Mesenchymal stem cell (in vitro differentiated cells and primary cell): Measurements from ENCODE around the gene SLCO2B1.
A peak's percentile ranks its signal among the peaks of the same experiment; 100 is the strongest.

Experiments used
- DNase-seq: peaks from one replicate; pipeline ENCODE4 v3.0.0-alpha.2; 2013
- H2AFZ ChIP-seq: one replicate; pipeline ENCODE4 v1.6.1; 2013; ENCODE audit warnings: low read depth, mild to moderate bottlenecking, control low read depth, inconsistent platforms, low read length, moderate library complexity
- H2AK5ac ChIP-seq: 2 replicates; pipeline ENCODE4 v1.6.1; 2013; ENCODE audit warnings: low read length, moderate library complexity, mild to moderate bottlenecking, inconsistent platforms; ENCODE audit not compliant: severe bottlenecking
- H2BK120ac ChIP-seq: one replicate; pipeline ENCODE4 v1.6.1; 2013; ENCODE audit warnings: low read depth, mild to moderate bottlenecking, inconsistent platforms, low read length, moderate library complexity
- H2BK12ac ChIP-seq, 2 experiments: one replicate each; pipeline ENCODE4 v1.6.1; 2013; ENCODE audit warnings: inconsistent platforms in 2 of 2, low read length in 2 of 2, mild to moderate bottlenecking in 2 of 2, moderate library complexity in 2 of 2, control low read depth in 1 of 2
- H2BK15ac ChIP-seq: one replicate; pipeline ENCODE4 v1.6.1; 2013; ENCODE audit warnings: mild to moderate bottlenecking, low read depth, inconsistent platforms; ENCODE audit not compliant: poor library complexity, severe bottlenecking
- H2BK5ac ChIP-seq: 2 replicates; pipeline ENCODE4 v1.6.1; 2013; ENCODE audit warnings: low read depth, mild to moderate bottlenecking, low read length, control low read depth, inconsistent platforms; ENCODE audit not compliant: poor library complexity, severe bottlenecking
- H3K14ac ChIP-seq, 2 experiments: one replicate each; pipeline ENCODE4 v1.6.1; 2013; ENCODE audit warnings: inconsistent platforms in 2 of 2, low read length in 2 of 2, control low read depth in 1 of 2, mild to moderate bottlenecking in 1 of 2, moderate library complexity in 1 of 2
- H3K18ac ChIP-seq, 2 experiments: one replicate each; pipeline ENCODE4 v1.6.1; 2013; ENCODE audit warnings: inconsistent platforms in 2 of 2, low read length in 2 of 2, control low read depth in 1 of 2, low read depth in 1 of 2, mild to moderate bottlenecking in 1 of 2
- H3K23ac ChIP-seq, 2 experiments: one replicate each; pipeline ENCODE4 v1.6.1; 2013; ENCODE audit warnings: inconsistent platforms in 2 of 2, low read length in 2 of 2, mild to moderate bottlenecking in 2 of 2, moderate library complexity in 2 of 2, control low read depth in 1 of 2
- H3K27ac ChIP-seq: 2 replicates; pipeline ENCODE4 v1.5.1; 2013; ENCODE audit warnings: mild to moderate bottlenecking, moderate library complexity, low read length, control low read depth, inconsistent platforms; ENCODE audit not compliant: poor library complexity, severe bottlenecking
- H3K27me3 ChIP-seq, 2 experiments: 2 replicates each; pipeline versions ENCODE4 v1.6.1 to v1.7.0; 2013; ENCODE audit warnings: low read length in 2 of 2, mild to moderate bottlenecking in 2 of 2, moderate library complexity in 2 of 2, control low read depth in 1 of 2, inconsistent platforms in 1 of 2; ENCODE audit not compliant: control insufficient read depth in 1 of 2, insufficient read depth in 1 of 2
- H3K36me3 ChIP-seq, 2 experiments: 2 replicates each; pipeline versions ENCODE4 v1.6.1 to v1.7.0; 2013; ENCODE audit warnings: low read length in 2 of 2, control low read depth in 1 of 2, inconsistent platforms in 1 of 2, low read depth in 1 of 2, mild to moderate bottlenecking in 1 of 2; ENCODE audit not compliant: insufficient read depth in 2 of 2, control insufficient read depth in 1 of 2
- H3K4ac ChIP-seq, 2 experiments: one replicate each; pipeline ENCODE4 v1.6.1; 2013; ENCODE audit warnings: inconsistent platforms in 2 of 2, low read length in 2 of 2, mild to moderate bottlenecking in 2 of 2, moderate library complexity in 2 of 2, control low read depth in 1 of 2, low read depth in 1 of 2
- H3K4me1 ChIP-seq: 2 replicates; pipeline ENCODE4 v1.6.1; 2013; ENCODE audit warnings: low read depth, low read length, control low read depth; ENCODE audit not compliant: control insufficient read depth, insufficient read depth
- H3K4me2 ChIP-seq: 2 replicates; pipeline ENCODE4 v1.6.1; 2013; ENCODE audit warnings: low read length, mild to moderate bottlenecking, inconsistent platforms; ENCODE audit not compliant: poor library complexity, severe bottlenecking
- H3K4me3 ChIP-seq, 2 experiments: 2 replicates each; pipeline versions ENCODE4 v1.5.1 to v1.7.0; 2013; ENCODE audit warnings: low read length in 2 of 2, mild to moderate bottlenecking in 2 of 2, control low read depth in 1 of 2, low read depth in 1 of 2; ENCODE audit not compliant: insufficient read depth in 1 of 2
- H3K79me1 ChIP-seq: replicated peaks from 2 replicates; pipeline ENCODE4 v1.6.1; 2013; ENCODE audit warnings: mild to moderate bottlenecking, control low read depth, low read length, inconsistent platforms; ENCODE audit not compliant: poor library complexity, severe bottlenecking
- H3K9ac ChIP-seq: 2 replicates; pipeline ENCODE4 v1.7.0; 2013; ENCODE audit warnings: mild to moderate bottlenecking, low read length, moderate library complexity
- H3K9me3 ChIP-seq: 2 replicates; pipeline ENCODE4 v1.7.0; 2013; ENCODE audit warnings: mild to moderate bottlenecking, low read length; ENCODE audit not compliant: control insufficient read depth
- H4K8ac ChIP-seq: one replicate; pipeline ENCODE4 v1.6.1; 2013; ENCODE audit warnings: inconsistent platforms, mild to moderate bottlenecking, low read length, moderate library complexity
- H4K91ac ChIP-seq: one replicate; pipeline ENCODE4 v1.6.1; 2013; ENCODE audit warnings: mild to moderate bottlenecking, low read length, inconsistent platforms
- WGBS: methylation state at CpG from one replicate; pipeline ENCODE4 v1.1.7; 2013; ENCODE audit warnings: mixed read lengths; 5-methylcytosine and 5-hydroxymethylcytosine counted together

Gene SLCO2B1

GRCh38 chr11:75238595-75239440, 87.9 kb downstream of the SLCO2B1 start:
- H4K91ac ChIP-seq: no peak overlapping the region
- H3K9me3 ChIP-seq: no peaks in the 10 kb centered on the region
- no peak overlapping the region for H4K8ac ChIP-seq
- 78% methylated on average over 9 of the region's 9 CpGs for WGBS
- H3K23ac ChIP-seq: no peak overlapping the region
- H3K9ac ChIP-seq: no peak overlapping the region
- H2AFZ ChIP-seq: no peak overlapping the region
- no peak overlapping the region for H3K4ac ChIP-seq
- H3K79me1 ChIP-seq: no peaks in the 10 kb centered on the region
- H2BK12ac ChIP-seq: no peak overlapping the region
- no peak overlapping the region for H3K27ac ChIP-seq
- peak overlapping the region in 1 of 2 experiments; percentile 3 for H3K4me3 ChIP-seq
- no peak overlapping the region for H3K14ac ChIP-seq
- no peak overlapping the region for H3K18ac ChIP-seq
- no peak overlapping the region for H3K4me2 ChIP-seq
- H3K27me3 ChIP-seq: peaks cover 70 to 72% of the 10 kb centered on the region in 2 experiments
- H2BK15ac ChIP-seq: no peak overlapping the region
- H3K36me3 ChIP-seq: peaks cover 0 to 4% of the 10 kb centered on the region in 2 experiments
- no peak overlapping the region for H2AK5ac ChIP-seq
- peaks cover 16% of the 10 kb centered on the region for H3K4me1 ChIP-seq
- H2BK5ac ChIP-seq: no peak overlapping the region
- no peak for DNase-seq
- H2BK120ac ChIP-seq: no peak overlapping the region

GRCh38 chr11:75239531-75240290, 88.8 kb downstream of the SLCO2B1 start:
- Histone ChIP-seq H3K4ac (no peak overlapping the region), H3K4me3 (no peak overlapping the region), H3K27ac (no peak overlapping the region), H3K4me2 (no peak overlapping the region), H2AK5ac (no peak overlapping the region), H3K23ac (no peak overlapping the region), H4K8ac (no peak overlapping the region), H2BK5ac (no peak overlapping the region), H3K36me3 (peaks cover 0 to 4% of the 10 kb centered on the region in 2 experiments), H3K9ac (no peak overlapping the region), H3K79me1 (no peaks in the 10 kb centered on the region), H2BK120ac (no peak overlapping the region), H3K18ac (no peak overlapping the region), H3K14ac (no peak overlapping the region), H2BK15ac (no peak overlapping the region), H3K9me3 (no peaks in the 10 kb centered on the region), H4K91ac (no peak overlapping the region), H2BK12ac (no peak overlapping the region), H3K4me1 (peaks cover 16% of the 10 kb centered on the region), H2AFZ (no peak overlapping the region), H3K27me3 (peaks cover 76 to 81% of the 10 kb centered on the region in 2 experiments)
- DNase-seq: no peak
- 71% methylated on average over 10 of the region's 10 CpGs for WGBS

GRCh38 chr11:75240311-75241035, 89.6 kb downstream of the SLCO2B1 start, which contains the start of gene TPBGL:
TSS of gene TPBGL (plus strand) at chr11:75240774. CDS start at chr11:75241050, 276 bp downstream.
- peak within 1 kb of the TSS in 1 of 2 experiments; percentile 31 for H3K18ac ChIP-seq
- peak within 1 kb of the TSS; percentile 61 to 74 for H3K4me3 ChIP-seq
- peak within 1 kb of the TSS; percentile 96 for H3K4me2 ChIP-seq
- H2AK5ac ChIP-seq: no peak within 1 kb of the TSS
- peak within 1 kb of the TSS; percentile 15 for H2BK15ac ChIP-seq
- peaks cover 16% of the 10 kb centered on the region for H3K4me1 ChIP-seq
- DNase-seq: no peak
- WGBS: 2% methylated on average over 30 of the region's 58 CpGs
- no peak within 1 kb of the TSS for H2BK5ac ChIP-seq
- no peak within 1 kb of the TSS for H4K91ac ChIP-seq
- no peaks in the 10 kb centered on the region for H3K79me1 ChIP-seq
- H2AFZ ChIP-seq: peak within 1 kb of the TSS; percentile 90
- peaks cover 78 to 83% of the 10 kb centered on the region in 2 experiments for H3K27me3 ChIP-seq
- H3K4ac ChIP-seq: no peak within 1 kb of the TSS
- no peaks in the 10 kb centered on the region for H3K9me3 ChIP-seq
- no peak within 1 kb of the TSS for H3K27ac ChIP-seq
- H2BK12ac ChIP-seq: no peak within 1 kb of the TSS
- no peak within 1 kb of the TSS for H3K9ac ChIP-seq
- no peak within 1 kb of the TSS for H2BK120ac ChIP-seq
- peaks cover 0 to 4% of the 10 kb centered on the region in 2 experiments for H3K36me3 ChIP-seq
- peak within 1 kb of the TSS in 1 of 2 experiments; percentile 32 for H3K14ac ChIP-seq
- peak within 1 kb of the TSS; percentile 55 for H4K8ac ChIP-seq
- H3K23ac ChIP-seq: peak within 1 kb of the TSS in 1 of 2 experiments; percentile 70
